IPS-15b (cell line): Measurements from ENCODE around the gene RHEB.

Source experiments
- H3K27me3 ChIP-seq: one replicate; pipeline ENCODE4 v1.6.1; 2013; ENCODE audit warnings: low read length; ENCODE audit not compliant: control insufficient read depth, insufficient read depth
- H3K36me3 ChIP-seq: one replicate; pipeline ENCODE4 v1.6.1; 2013; ENCODE audit warnings: low read length; ENCODE audit not compliant: control insufficient read depth, insufficient read depth
- H3K4me1 ChIP-seq: one replicate; pipeline ENCODE4 v1.6.1; 2013; ENCODE audit warnings: mild to moderate bottlenecking, low read length; ENCODE audit not compliant: control insufficient read depth, insufficient read depth
- H3K4me3 ChIP-seq: one replicate; pipeline ENCODE4 v1.5.1; 2013; ENCODE audit warnings: low read depth, low read length
- H3K9ac ChIP-seq: one replicate; pipeline ENCODE4 v1.6.1; 2013; ENCODE audit warnings: low read depth, mild to moderate bottlenecking, low read length
- H3K9me3 ChIP-seq: one replicate; pipeline ENCODE4 v1.6.1; 2013; ENCODE audit warnings: mild to moderate bottlenecking, low read length; ENCODE audit not compliant: control insufficient read depth, insufficient read depth

RHEB gene

GRCh38 chr7:151509670-151510333 is 9.9 kb downstream of the RHEB start:
- peaks cover 17% of the 10 kb centered on the region for H3K4me1 ChIP-seq
- no peak overlapping the region for H3K4me3 ChIP-seq
- no peak overlapping the region for H3K9ac ChIP-seq
- no peaks in the 10 kb centered on the region for H3K36me3 ChIP-seq
- no peaks in the 10 kb centered on the region for H3K9me3 ChIP-seq
- no peaks in the 10 kb centered on the region for H3K27me3 ChIP-seq

DNA sequence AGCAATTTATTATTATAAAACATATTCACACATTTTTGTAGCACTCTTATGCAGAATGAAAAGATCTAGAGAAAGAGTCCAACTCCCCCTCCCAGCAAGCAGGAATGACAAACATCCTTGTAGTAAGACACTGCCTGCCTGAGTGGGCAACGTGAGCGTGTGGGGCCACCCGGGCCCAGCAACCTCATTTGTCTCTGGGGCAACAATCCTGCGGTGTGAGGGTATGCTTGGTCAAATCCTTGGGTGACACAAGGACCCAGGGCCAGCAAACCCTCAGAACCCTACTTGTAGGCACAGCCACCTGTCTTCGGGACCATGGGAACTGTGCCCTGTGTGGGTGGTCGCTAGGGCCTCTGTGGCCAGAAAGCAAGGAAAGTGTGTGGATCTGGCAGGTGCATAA is 10.7 kb downstream of the RHEB start:
- Histone ChIP-seq H3K4me1 (peaks cover 18% of the 10 kb centered on the region), H3K9ac (no peak overlapping the region), H3K4me3 (no peak overlapping the region), H3K27me3 (no peaks in the 10 kb centered on the region), H3K9me3 (no peaks in the 10 kb centered on the region), H3K36me3 (no peaks in the 10 kb centered on the region)

DNA sequence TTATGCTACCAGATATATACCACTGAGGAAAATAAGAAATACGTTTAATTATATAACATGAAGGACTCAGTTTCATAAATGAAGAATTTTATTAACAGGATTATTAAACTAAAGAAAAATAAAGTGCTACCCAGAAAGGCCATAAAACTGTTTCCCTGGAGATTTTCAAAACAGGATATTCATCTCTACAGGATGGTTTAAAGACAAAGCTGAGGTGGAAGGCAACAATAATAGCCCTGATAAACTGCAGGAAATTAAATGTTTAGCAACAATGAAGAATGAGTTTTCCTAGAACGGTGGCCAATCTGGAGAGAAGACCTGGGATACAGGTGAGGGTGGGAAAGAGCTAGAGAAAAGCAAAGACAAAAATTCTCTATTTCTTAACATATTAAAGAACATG is 11.9 kb downstream of the RHEB start:
- Histone ChIP-seq H3K27me3 (no peaks in the 10 kb centered on the region), H3K4me3 (no peak overlapping the region), H3K9ac (no peak overlapping the region), H3K9me3 (no peaks in the 10 kb centered on the region), H3K4me1 (peaks cover 15% of the 10 kb centered on the region), H3K36me3 (no peaks in the 10 kb centered on the region)

DNA sequence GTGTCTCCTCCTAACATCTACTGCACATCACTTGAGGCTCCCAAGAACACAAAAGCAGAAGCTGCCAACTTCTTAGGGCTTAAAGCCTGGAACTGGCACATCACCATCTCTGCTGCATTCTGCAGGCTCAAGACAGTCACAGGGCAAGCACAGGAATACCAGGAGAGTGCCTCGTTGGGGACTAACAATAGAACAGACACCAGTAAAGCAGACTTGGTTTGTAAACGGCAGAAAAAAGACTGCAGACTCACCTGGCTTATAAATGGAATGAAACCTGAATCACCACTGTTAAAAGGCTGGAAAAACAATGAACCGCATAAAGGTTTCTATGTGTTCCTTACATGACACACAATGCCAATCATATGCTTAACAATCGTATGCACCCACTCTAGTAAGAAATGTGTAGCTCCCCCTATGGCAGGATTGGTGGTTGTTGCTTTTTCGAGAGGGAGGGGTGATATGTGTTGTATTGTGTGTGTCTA is 12.8 kb downstream of the RHEB start:
- no peak overlapping the region for H3K9ac ChIP-seq
- peaks cover 15% of the 10 kb centered on the region for H3K4me1 ChIP-seq
- H3K36me3 ChIP-seq, result no peaks in the 10 kb centered on the region
- no peak overlapping the region for H3K4me3 ChIP-seq
- H3K27me3 ChIP-seq, result no peaks in the 10 kb centered on the region
- no peaks in the 10 kb centered on the region for H3K9me3 ChIP-seq

DNA sequence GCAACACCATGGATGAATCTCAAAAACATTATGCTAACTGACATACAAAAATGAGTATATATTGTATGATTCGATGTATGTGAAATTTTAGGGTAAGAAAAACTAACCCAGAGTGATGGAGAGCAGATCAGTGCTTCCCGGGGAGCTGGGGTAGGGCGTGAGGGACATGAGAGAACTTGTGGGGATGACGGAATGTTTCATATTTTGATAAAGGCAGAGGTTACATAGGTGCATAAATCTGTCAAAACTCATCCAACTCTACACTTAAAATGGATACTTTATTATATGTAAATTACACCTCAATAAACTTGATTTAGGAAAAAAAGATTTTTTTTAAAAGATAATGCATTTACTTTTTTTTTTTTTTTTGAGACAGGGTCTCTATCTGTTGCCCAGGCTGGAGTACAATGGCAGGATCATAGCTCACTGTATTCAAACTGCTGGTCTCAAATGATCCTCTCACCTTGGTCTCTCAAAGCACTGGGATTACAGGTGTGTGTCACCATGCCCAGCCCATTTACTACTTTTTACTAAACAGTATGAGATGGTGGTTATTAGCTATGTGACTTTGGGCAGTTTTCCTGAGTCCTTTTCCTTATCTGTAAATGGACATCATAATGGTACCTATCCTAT is 13.7 kb downstream of the RHEB start:
- Histone ChIP-seq H3K27me3 (no peaks in the 10 kb centered on the region), H3K4me1 (peaks cover 15% of the 10 kb centered on the region), H3K36me3 (no peaks in the 10 kb centered on the region), H3K9me3 (no peaks in the 10 kb centered on the region), H3K9ac (no peak overlapping the region), H3K4me3 (no peak overlapping the region)

- peaks cover 14% of the 10 kb centered on the region for H3K4me1 ChIP-seq
- no peak overlapping the region for H3K4me3 ChIP-seq
- H3K9ac ChIP-seq, result no peak overlapping the region
- no peaks in the 10 kb centered on the region for H3K9me3 ChIP-seq
- H3K27me3 ChIP-seq, result no peaks in the 10 kb centered on the region
- H3K36me3 ChIP-seq, result no peaks in the 10 kb centered on the region
These were observed 14.3 kb downstream of the RHEB start for GRCh38 chr7:151505433-151505832.

DNA sequence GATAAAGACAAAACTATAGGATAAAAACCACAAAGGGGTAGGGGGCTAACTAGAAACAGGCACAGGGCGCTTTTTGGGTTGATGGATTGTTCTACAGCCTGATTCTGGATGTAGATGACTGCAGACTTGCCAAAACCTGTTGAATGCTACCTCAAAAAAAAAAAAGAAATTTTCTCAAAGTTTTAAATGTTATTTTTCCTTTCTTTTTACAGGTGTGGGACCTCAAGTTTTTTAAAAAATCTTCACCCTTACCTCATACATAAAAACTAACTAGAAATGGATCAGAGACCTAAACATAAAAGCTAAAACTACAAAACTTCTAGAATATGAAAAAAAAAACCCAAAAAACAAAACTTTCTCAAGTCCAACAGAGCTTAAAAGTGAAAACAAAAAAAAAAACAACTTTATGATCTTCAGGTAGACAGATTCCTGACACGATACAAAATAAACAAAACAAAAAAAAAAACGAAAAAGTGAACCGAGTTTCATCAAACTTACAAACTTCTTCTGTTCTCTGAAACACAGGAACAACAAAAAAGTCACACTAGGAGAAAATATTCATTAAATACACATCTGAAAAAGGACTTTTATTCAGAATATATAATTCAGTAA is 14.9 kb downstream of the RHEB start:
- Histone ChIP-seq H3K4me3 (no peak overlapping the region), H3K9ac (no peak overlapping the region), H3K27me3 (no peaks in the 10 kb centered on the region), H3K36me3 (no peaks in the 10 kb centered on the region), H3K9me3 (no peaks in the 10 kb centered on the region), H3K4me1 (peaks cover 12% of the 10 kb centered on the region)

GRCh38 chr7:151503902-151504714 is 15.6 kb downstream of the RHEB start:
- Histone ChIP-seq H3K36me3 (no peaks in the 10 kb centered on the region), H3K4me1 (peaks cover 7% of the 10 kb centered on the region), H3K27me3 (no peaks in the 10 kb centered on the region), H3K9ac (no peak overlapping the region), H3K9me3 (no peaks in the 10 kb centered on the region), H3K4me3 (no peak overlapping the region)

- H3K4me3 ChIP-seq, result no peak overlapping the region
- H3K36me3 ChIP-seq, result peaks cover 3% of the 10 kb centered on the region
- H3K9me3 ChIP-seq, result no peaks in the 10 kb centered on the region
- H3K9ac ChIP-seq, result no peak overlapping the region
- peaks cover 5% of the 10 kb centered on the region for H3K4me1 ChIP-seq
- H3K27me3 ChIP-seq, result no peaks in the 10 kb centered on the region
These were observed 18.0 kb downstream of the RHEB start for GRCh38 chr7:151501676-151502075.

- Histone ChIP-seq H3K36me3 (peaks cover 3% of the 10 kb centered on the region), H3K9ac (no peak overlapping the region), H3K4me3 (no peak overlapping the region), H3K4me1 (peaks cover 17% of the 10 kb centered on the region), H3K27me3 (no peaks in the 10 kb centered on the region), H3K9me3 (no peaks in the 10 kb centered on the region)
These were observed 21.2 kb downstream of the RHEB start for GRCh38 chr7:151498495-151498894.

- Histone ChIP-seq H3K4me3 (no peak overlapping the region), H3K9me3 (no peaks in the 10 kb centered on the region), H3K27me3 (no peaks in the 10 kb centered on the region), H3K9ac (no peak overlapping the region), H3K4me1 (peaks cover 20% of the 10 kb centered on the region), H3K36me3 (peaks cover 3% of the 10 kb centered on the region)
These were observed 22.3 kb downstream of the RHEB start for GRCh38 chr7:151497306-151497871.
